Forelimb muscle (tissue), 1 donor: ENCODE results near the gene VAV1. TPM values are rescaled to one million over a fixed set of nuclear protein-coding genes. Genes with fewer than 3 reads are reported as not detected.
A peak's percentile ranks its signal among the peaks of the same experiment; 100 is the strongest.
"Not testable (repeated sequence)": the region's sequence is repeated elsewhere in the genome, so short reads cannot be mapped to it uniquely, and the experiment has no call there.

Experiments used
- DNase-seq: peaks from one replicate; pipeline ENCODE4 v3.0.0-alpha.2; 2013; ENCODE audit warnings: low read depth
- polyA plus RNA-seq: library from polyadenylated mRNA; unstranded; fragments of 120-200 nt; gene quantifications from one replicate; pipeline ENCODE4 v1.2.1, GENCODE V29; 2013; ENCODE audit not compliant: insufficient read length

VAV1 gene
- polyA plus RNA-seq, 1 donor, result 1.6 TPM

DNA sequence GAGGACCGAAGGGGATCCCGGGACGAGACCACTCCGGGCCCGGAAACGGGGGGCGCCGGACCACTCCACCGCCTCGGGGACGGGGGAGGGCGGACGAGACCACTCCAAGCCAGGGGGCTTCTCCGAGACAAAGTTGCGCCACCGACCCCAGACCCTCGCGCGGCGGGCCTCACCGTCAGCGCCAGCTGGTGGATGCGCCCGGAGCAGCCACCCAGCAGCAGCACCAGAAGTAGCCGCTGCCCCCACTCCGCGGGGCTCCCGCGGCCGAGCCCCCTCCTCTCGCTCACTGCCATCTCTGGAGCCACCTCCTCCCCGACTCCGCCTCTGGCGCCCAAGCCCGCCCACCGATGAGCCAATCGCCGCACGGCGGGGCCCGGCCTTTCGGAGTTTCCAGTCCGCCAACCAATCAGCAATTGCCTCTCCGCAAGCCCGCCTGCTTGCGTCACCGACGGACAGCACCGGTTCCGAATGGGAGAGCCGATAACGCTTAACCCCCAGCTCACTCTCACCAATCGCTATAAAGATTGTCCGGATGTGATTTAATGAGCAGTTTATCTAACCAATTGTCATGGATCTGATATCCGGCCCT lies 35.1 kb upstream of the VAV1 start, which contains the start of gene GPR108:
TSS of gene GPR108 (minus strand) at position 297 of the 589 bp plus-strand sequence. CDS start at position 293, 4 bp downstream.
- DNase-seq, result peak; percentile 100

DNA sequence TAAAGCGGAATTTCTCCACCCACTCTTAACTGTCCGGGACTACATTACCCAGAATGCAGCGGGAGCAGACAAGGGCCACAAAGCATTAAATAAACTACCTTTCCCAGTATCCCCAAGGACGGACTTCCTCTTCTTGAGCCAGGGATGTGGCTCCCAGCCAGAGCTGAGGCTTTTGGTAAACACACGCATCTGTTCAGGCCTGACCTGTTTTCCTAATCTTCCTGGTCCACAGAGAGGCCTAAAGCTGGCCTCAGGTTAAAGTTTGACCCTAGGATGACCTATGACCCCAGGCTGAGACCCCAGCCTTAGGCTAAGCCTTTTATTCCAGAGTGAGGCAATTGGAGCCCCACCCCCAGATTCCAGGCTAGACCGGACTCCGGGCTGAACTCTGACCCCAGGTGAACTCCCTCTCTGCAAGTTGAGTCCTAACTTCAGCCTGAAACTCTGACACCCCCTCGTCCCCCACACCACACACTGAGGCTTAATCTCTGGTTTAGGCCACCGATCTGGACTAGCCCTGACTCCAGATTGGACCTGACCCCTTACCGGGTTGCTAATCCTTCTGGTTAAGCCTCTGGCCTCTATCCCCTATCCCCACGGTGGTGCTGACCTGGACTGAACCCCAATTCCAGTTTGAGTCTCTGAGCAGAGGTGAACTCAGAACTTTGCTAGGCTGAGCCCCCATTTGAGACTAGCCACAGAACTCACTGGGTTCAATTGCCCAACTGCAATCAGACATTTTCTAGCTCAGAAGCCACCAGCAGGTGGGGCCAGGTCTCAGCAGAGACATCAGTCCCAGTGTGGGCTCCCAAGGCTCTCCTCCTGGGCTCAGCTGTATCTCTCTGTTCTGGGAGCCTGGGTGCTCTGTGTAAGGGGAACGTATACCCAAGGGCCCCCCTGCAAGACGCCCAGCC lies 34.4 kb upstream of the VAV1 start:
- no peak for DNase-seq

DNA sequence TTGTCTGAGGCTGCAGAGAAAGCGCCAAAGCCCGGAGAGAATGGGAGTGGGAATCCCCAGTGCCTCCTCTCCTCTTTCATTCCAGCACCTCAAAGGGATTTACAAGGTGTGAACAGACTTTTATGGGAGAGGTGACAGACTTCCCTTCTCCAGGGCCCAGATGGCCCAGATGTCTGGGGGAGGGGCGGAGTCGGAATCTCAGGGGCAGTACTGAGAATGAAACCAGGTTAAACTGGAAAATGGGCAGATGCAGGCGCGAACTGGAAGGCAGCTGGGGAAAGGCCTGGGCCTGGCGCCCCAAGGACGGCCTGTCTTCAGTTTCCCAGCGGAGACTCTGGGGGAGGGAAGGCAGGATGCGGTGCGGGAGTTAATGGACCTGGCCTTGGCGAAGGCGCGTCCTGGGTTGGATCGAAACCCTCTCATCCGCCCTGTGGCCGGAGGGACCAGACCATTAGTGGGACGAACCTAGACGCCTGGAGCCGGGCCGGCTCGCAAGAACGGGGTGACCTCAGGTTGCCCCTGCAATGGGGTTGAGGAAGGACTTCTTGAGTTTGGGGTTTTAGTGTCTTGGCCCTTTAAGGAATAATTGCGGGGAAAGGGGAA lies 33.6 kb upstream of the VAV1 start:
- no peak for DNase-seq

GRCh38 chr19:6739390-6739882 lies 33.1 kb upstream of the VAV1 start, which contains the start of gene TRIP10:
Gene TRIP10, plus strand, starts transcription at chr19:6739680. Its CDS starts 82 bp downstream, at chr19:6739762.
- DNase-seq, result peak; percentile 81

- no peak for DNase-seq
These were observed 32.5 kb upstream of the VAV1 start for GRCh38 chr19:6739883-6740588.

DNA sequence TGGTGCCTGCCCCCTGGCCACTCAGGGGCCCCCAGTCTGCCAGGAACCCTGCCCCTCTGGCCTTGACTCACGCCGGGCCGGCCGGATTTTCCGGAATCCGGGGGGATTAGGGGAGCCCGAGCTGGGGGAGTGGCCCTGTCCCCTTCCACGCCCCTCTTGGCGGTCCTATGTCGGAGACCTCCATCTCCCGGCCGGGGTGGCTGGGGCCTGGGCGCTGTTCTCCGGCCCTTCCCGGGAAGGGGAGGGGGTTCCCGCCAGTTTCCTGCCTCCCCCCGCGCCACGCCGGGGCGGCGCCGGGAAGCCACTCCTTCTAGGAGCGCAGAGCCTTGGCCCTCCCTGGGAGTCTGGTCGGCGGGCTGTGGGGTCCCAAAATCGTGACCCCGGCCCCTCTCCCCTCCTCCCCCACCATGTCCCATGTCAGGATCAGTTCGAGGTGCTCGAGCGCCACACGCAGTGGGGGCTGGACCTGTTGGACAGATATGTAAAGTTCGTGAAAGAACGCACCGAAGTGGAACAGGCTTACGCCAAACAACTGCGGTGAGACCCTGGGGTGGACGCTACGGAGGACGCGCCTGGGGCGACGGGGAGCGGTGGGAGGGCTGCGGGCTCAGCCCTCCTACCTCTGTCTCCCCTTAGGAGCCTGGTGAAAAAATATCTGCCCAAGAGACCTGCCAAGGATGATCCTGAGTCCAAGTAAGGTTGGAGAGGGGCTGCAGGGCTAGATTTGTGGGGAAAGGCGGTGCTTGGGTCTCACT lies 31.7 kb upstream of the VAV1 start:
- no peak for DNase-seq

- DNase-seq, result no peak
These were observed 29.4 kb upstream of the VAV1 start for GRCh38 chr19:6743066-6743465.

DNA sequence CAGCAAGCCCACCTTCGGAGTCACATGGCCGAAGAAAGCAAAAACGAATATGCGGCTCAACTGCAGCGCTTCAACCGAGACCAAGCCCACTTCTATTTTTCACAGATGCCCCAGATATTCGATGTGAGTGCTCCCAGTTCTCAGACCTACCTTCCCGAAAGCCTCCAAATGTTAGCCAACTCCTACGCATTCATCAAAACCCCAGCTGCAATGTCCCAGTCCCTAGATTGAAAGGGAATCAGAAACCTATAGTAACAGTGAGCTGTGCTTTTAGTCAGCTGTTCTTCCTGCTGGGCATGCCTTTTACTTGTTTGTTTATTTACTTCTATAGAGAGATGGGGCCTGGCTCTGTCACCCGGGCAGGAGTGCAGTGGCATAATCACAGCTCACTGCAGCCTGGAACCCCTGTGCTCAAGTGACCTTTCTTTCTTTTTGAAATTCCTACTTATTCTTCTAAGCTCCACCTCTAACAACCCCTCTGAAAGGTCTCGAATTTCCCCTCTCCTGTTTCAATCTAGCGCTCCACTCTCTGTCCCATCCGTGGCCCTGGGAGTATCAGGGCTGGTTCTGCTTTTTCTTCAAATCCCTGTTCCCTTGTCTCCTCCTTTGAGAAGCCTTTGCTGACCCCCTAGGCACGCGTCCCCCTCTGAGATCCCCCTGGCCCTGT lies 28.7 kb upstream of the VAV1 start:
- DNase-seq, result no peak

DNA sequence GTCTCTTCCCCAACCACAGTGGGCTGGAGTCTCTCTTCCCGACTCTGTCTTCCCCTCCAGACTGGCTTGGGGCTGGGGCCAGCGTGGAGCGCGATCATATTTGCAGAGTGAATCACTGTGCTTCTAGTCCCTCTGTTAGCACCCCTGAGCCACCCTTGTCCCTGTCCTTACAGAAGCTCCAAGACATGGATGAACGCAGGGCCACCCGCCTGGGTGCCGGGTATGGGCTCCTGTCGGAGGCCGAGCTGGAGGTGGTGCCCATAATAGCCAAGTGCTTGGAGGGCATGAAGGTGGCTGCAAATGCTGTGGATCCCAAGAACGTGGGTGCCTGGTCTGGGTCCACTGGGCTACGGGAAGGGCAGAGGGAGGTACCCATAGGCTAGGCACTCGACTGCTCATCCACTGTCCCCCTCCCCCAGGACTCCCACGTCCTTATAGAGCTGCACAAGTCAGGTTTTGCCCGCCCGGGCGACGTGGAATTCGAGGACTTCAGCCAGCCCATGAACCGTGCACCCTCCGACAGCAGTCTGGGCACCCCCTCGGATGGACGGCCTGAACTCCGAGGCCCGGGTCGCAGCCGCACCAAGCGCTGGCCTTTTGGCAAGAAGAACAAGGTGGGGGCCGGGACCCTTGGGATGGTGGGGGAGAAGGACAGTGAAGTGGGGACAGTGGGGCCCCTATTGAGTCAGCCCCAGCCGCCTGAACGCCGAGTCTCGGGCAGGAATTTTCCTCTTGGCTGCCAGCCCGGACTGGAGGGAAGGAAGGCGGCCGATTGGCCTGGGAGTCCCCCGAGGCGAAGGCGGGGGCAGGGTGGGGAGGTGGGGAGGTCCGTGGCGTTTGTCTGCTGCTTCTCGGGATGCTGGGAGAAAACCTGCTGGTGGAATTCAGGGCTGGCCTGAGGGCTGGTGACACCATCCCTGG lies 27.9 kb upstream of the VAV1 start:
- peak; percentile 74 for DNase-seq

DNA sequence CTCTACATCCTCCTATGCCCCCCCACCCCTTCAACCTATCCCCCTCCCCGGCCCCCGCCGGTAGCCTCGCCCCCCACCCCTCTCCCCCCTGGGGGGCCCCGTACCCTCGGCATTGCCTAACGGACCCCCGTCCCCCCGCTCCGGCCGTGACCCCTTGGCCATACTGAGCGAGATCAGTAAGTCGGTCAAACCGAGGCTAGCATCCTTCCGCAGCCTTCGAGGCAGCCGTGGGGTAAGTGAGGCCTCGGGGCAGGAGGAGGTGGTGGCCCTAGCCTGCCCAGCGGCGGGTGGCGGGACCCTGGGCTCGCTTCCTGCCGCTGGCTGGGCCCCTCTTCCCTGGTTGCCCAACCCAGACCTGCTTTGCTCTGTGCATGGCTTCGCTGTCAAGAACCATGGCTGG lies 26.5 kb upstream of the VAV1 start:
- no peak for DNase-seq

DNA sequence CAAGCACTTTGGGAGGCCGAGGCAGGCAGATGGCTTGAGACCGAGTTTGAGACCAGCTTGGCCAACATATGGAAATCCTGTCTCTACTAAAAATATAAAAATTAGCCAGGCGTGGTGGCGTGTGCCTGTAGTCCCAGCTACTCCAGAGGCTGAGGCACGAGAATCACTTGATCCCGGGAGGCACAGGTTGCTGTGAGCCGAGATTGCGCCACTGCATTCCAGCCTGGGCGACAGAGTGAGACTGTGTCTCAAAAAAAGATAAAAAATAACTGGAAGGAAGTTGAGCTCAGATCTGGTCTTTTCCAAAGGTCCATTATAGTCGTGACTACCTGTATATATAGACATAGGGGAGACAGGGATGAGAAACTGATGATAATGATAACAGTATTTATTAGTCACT lies 24.0 kb upstream of the VAV1 start:
- DNase-seq, result not testable (repeated sequence)

DNA sequence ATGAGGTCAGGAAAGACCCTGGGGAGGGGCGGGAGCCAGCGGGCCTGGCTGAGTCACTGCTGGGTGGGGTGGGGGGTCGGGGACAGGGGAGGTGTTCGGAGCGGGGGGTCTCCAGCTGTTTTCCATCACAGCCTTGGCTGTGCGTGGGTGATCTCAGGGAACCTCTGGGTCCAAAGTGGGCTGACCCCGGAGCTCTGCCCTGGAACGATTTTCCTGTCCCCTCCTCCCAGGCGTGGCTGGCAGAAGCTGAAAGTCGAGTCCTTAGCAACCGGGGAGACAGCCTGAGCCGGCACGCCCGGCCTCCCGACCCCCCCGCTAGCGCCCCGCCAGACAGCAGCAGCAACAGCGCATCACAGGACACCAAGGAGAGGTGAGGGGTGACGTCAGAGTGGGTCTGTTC lies 22.4 kb upstream of the VAV1 start:
- DNase-seq, result no peak

DNA sequence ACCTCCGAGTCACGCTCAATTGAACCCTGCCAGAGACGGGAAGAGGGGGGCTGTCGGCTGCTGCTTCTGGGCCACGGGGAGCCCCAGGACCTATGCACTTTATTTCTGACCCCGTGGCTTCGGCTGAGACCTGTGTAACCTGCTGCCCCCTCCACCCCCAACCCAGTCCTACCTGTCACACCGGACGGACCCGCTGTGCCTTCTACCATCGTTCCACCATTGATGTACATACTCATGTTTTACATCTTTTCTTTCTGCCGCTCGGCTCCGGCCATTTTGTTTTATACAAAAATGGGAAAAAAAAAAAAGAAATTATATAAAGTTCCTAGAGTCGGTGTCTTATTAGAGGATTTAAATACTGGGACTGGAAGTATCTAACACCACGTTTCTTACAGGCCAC lies 21.3 kb upstream of the VAV1 start:
- DNase-seq, result no peak

GRCh38 chr19:6752256-6753177 lies 20.0 kb upstream of the VAV1 start:
- DNase-seq, result no peak

GRCh38 chr19:6753178-6754031 lies 19.1 kb upstream of the VAV1 start:
- no peak for DNase-seq

DNA sequence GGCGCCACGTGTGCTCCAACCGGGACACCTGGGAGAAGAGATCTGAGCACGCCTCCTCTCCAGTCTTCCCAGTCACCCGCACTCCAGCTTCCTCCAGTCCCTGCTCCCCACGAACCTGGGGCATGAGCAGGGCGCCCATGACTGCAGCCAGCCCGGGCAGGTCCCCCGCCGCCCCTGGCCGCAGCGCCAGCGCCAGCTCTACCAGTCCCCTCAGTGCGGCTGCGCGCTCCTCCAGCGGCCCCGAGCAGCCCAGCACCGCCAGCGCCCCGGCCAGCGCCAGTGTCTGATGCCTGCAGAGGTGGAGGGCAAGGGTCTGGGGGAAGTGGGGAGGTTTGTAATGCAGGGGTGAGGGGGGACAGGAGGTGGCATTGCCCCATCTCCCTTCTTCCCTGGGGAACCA lies 18.4 kb upstream of the VAV1 start:
- no peak for DNase-seq
